ENCODE measurements around the gene CYP2W1.

CYP2W1 gene

GRCh38 chr7:951881-952547 is 31.0 kb upstream of the CYP2W1 start:
- H3K36me3 ChIP-seq = no peaks in the 10 kb centered on the region
- TF ChIP-seq CTCF (IDR thresholded peaks at IDR 0.05; ENCODE audit: low read depth, low read length) = no peak
- no peak for DNase-seq
- peaks cover 4% of the 10 kb centered on the region for H3K27me3 ChIP-seq (ENCODE audit: insufficient read depth, low read depth, severe bottlenecking)
- H3K9me3 ChIP-seq (ENCODE audit: severe bottlenecking) = no peaks in the 10 kb centered on the region
- H3K27ac ChIP-seq = no peak overlapping the region
- H3K4me3 ChIP-seq (ENCODE audit: low read depth, low read length) = no peak overlapping the region

- TF ChIP-seq CTCF (IDR thresholded peaks at IDR 0.05; ENCODE audit: low read depth, low read length) = no peak
- peaks cover 4% of the 10 kb centered on the region for H3K27me3 ChIP-seq (ENCODE audit: insufficient read depth, low read depth, severe bottlenecking)
- H3K36me3 ChIP-seq = no peaks in the 10 kb centered on the region
- H3K9me3 ChIP-seq (ENCODE audit: severe bottlenecking) = no peaks in the 10 kb centered on the region
- no peak overlapping the region for H3K4me3 ChIP-seq (ENCODE audit: low read depth, low read length)
- H3K27ac ChIP-seq = no peak overlapping the region
- no peak for DNase-seq
Measured at GRCh38 chr7:952548-953441, 30.2 kb upstream of the CYP2W1 start.

GRCh38 chr7:953547-954327 is 29.2 kb upstream of the CYP2W1 start:
- H3K27ac ChIP-seq = no peak overlapping the region
- TF ChIP-seq CTCF (IDR thresholded peaks at IDR 0.05; ENCODE audit: low read depth, low read length) = no peak
- peak; percentile 54 for DNase-seq
- peaks cover 4% of the 10 kb centered on the region for H3K27me3 ChIP-seq (ENCODE audit: insufficient read depth, low read depth, severe bottlenecking)
- H3K4me3 ChIP-seq (ENCODE audit: low read depth, low read length) = peak overlapping the region; percentile 48
- H3K9me3 ChIP-seq (ENCODE audit: severe bottlenecking) = no peaks in the 10 kb centered on the region
- H3K36me3 ChIP-seq = no peaks in the 10 kb centered on the region

- Histone ChIP-seq H3K27me3 (ENCODE audit: insufficient read depth, low read depth, severe bottlenecking) (peaks cover 4% of the 10 kb centered on the region), H3K9me3 (ENCODE audit: severe bottlenecking) (no peaks in the 10 kb centered on the region), H3K36me3 (no peaks in the 10 kb centered on the region), H3K4me3 (ENCODE audit: low read depth, low read length) (peak within 1 kb of the TSS; percentile 48), H3K27ac (no peak within 1 kb of the TSS)
- TF ChIP-seq CTCF (IDR thresholded peaks at IDR 0.05; ENCODE audit: low read depth, low read length) = peak; percentile 47
- DNase-seq = peak; percentile 38
Measured at GRCh38 chr7:954330-955238, 28.4 kb upstream of the CYP2W1 start, which contains the start of gene ADAP1. TSS of gene ADAP1 (minus strand) at chr7:954680. CDS start at chr7:954477, 203 bp downstream.

- DNase-seq = no peak
- no peaks in the 10 kb centered on the region for H3K36me3 ChIP-seq
- no peak for TF ChIP-seq CTCF (IDR thresholded peaks at IDR 0.05; ENCODE audit: low read depth, low read length)
- H3K4me3 ChIP-seq (ENCODE audit: low read depth, low read length) = no peak overlapping the region
- H3K27ac ChIP-seq = no peak overlapping the region
- no peaks in the 10 kb centered on the region for H3K9me3 ChIP-seq (ENCODE audit: severe bottlenecking)
- peaks cover 4% of the 10 kb centered on the region for H3K27me3 ChIP-seq (ENCODE audit: insufficient read depth, low read depth, severe bottlenecking)
Measured at GRCh38 chr7:956031-956430, 26.9 kb upstream of the CYP2W1 start.
